ENCODE measurements around the gene CNOT1. TPM values are rescaled to one million over a fixed set of nuclear protein-coding genes. Genes with fewer than 3 reads are reported as not detected.
"Not testable (repeated sequence)": the region's sequence is repeated elsewhere in the genome, so short reads cannot be mapped to it uniquely, and the experiment has no call there.

The CNOT1 gene
- polyA plus RNA-seq, 1 donor from 2014 or later: 66.2 TPM

DNA sequence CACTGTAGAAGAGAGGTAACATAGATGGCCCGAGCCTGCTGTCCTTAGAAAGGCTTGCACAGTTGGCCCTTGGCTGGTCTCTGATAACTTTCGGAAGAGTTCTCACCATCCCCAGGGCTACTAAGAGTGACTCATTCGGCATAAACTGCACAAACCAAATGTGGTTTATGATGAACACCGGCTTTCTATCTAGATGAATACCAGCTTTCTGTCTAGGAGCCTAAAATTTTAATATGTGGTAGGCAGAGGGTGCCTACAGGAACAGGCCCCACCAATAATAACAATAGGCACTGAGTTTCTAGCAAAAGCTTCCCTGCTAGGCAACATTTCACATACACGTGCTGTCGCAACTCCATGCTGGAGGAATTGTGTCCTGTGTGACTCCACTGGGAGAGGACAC, 15.4 kb downstream of the CNOT1 start:
- no peak overlapping the region for H3K4me2 ChIP-seq (ENCODE audit: low read length)
- H3K4me3 ChIP-seq (ENCODE audit: low read length): no peak overlapping the region
- no peaks in the 10 kb centered on the region for H3F3A ChIP-seq (ENCODE audit: insufficient read depth, low read length, poor library complexity, severe bottlenecking)
- peaks cover 46% of the 10 kb centered on the region for H3K79me2 ChIP-seq (replicated peaks; ENCODE audit: insufficient read depth, low read length)
- no peaks in the 10 kb centered on the region for H4K20me1 ChIP-seq (ENCODE audit: insufficient read depth)
- H3K27ac ChIP-seq (ENCODE audit: low read length): no peak overlapping the region
- no peak overlapping the region for H2AFZ ChIP-seq (ENCODE audit: low read depth, low read length)
- no peak for TF ChIP-seq POLR2AphosphoS5 (IDR thresholded peaks at IDR 0.05)
- TF ChIP-seq RAD21 (conservative IDR thresholded peaks at IDR 0.05): no peak
- TF ChIP-seq, protein P1, sequence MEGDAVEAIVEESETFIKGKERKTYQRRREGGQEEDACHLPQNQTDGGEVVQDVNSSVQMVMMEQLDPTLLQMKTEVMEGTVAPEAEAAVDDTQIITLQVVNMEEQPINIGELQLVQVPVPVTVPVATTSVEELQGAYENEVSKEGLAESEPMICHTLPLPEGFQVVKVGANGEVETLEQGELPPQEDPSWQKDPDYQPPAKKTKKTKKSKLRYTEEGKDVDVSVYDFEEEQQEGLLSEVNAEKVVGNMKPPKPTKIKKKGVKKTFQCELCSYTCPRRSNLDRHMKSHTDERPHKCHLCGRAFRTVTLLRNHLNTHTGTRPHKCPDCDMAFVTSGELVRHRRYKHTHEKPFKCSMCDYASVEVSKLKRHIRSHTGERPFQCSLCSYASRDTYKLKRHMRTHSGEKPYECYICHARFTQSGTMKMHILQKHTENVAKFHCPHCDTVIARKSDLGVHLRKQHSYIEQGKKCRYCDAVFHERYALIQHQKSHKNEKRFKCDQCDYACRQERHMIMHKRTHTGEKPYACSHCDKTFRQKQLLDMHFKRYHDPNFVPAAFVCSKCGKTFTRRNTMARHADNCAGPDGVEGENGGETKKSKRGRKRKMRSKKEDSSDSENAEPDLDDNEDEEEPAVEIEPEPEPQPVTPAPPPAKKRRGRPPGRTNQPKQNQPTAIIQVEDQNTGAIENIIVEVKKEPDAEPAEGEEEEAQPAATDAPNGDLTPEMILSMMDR (IDR thresholded peaks at IDR 0.05; ENCODE audit: poor library complexity, severe bottlenecking): no peak
- TF ChIP-seq MXI1 (conservative IDR thresholded peaks at IDR 0.05; ENCODE audit: poor library complexity, severe bottlenecking): no peak
- TF ChIP-seq SMC3 (conservative IDR thresholded peaks at IDR 0.05; ENCODE audit: poor library complexity): no peak
- no peak for TF ChIP-seq EP300 (conservative IDR thresholded peaks at IDR 0.05; ENCODE audit: poor library complexity, severe bottlenecking)
- no peak for TF ChIP-seq TAF1 (IDR thresholded peaks at IDR 0.05; ENCODE audit: low read depth)
- TF ChIP-seq, protein P2, sequence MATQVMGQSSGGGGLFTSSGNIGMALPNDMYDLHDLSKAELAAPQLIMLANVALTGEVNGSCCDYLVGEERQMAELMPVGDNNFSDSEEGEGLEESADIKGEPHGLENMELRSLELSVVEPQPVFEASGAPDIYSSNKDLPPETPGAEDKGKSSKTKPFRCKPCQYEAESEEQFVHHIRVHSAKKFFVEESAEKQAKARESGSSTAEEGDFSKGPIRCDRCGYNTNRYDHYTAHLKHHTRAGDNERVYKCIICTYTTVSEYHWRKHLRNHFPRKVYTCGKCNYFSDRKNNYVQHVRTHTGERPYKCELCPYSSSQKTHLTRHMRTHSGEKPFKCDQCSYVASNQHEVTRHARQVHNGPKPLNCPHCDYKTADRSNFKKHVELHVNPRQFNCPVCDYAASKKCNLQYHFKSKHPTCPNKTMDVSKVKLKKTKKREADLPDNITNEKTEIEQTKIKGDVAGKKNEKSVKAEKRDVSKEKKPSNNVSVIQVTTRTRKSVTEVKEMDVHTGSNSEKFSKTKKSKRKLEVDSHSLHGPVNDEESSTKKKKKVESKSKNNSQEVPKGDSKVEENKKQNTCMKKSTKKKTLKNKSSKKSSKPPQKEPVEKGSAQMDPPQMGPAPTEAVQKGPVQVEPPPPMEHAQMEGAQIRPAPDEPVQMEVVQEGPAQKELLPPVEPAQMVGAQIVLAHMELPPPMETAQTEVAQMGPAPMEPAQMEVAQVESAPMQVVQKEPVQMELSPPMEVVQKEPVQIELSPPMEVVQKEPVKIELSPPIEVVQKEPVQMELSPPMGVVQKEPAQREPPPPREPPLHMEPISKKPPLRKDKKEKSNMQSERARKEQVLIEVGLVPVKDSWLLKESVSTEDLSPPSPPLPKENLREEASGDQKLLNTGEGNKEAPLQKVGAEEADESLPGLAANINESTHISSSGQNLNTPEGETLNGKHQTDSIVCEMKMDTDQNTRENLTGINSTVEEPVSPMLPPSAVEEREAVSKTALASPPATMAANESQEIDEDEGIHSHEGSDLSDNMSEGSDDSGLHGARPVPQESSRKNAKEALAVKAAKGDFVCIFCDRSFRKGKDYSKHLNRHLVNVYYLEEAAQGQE (IDR thresholded peaks at IDR 0.05; ENCODE audit: borderline replicate concordance): no peak
- no peak for TF ChIP-seq EZH2 (IDR thresholded peaks at IDR 0.05; ENCODE audit: borderline replicate concordance, insufficient read depth, low read length, poor library complexity, severe bottlenecking)
- no peaks in the 10 kb centered on the region for H3K9me2 ChIP-seq (ENCODE audit: insufficient read depth, low read length)
- no peaks in the 10 kb centered on the region for H3K36me3 ChIP-seq (ENCODE audit: insufficient read depth, low read length)
- no peak overlapping the region for H3K9ac ChIP-seq (ENCODE audit: low read length)
- H3K27me3 ChIP-seq (ENCODE audit: insufficient read depth, low read depth, low read length): no peaks in the 10 kb centered on the region
- no peaks in the 10 kb centered on the region for H3K9me3 ChIP-seq (ENCODE audit: low read length)

- not testable (repeated sequence) for H4K20me1 ChIP-seq (ENCODE audit: insufficient read depth); H3K9me2 ChIP-seq (ENCODE audit: insufficient read depth, low read length); H3K36me3 ChIP-seq (ENCODE audit: insufficient read depth, low read length); H3K27ac ChIP-seq (ENCODE audit: low read length); H3K9ac ChIP-seq (ENCODE audit: low read length); H3F3A ChIP-seq (ENCODE audit: insufficient read depth, low read length, poor library complexity, severe bottlenecking); H3K9me3 ChIP-seq (ENCODE audit: low read length); H2AFZ ChIP-seq (ENCODE audit: low read depth, low read length); H3K27me3 ChIP-seq (ENCODE audit: insufficient read depth, low read depth, low read length); H3K4me2 ChIP-seq (ENCODE audit: low read length); H3K4me3 ChIP-seq (ENCODE audit: low read length)
- peaks cover 51% of the 10 kb centered on the region for H3K79me2 ChIP-seq (replicated peaks; ENCODE audit: insufficient read depth, low read length)
Observed at GRCh38 chr16:58612965-58613364, 16.7 kb downstream of the CNOT1 start.

GRCh38 chr16:58608601-58609136, 21.0 kb downstream of the CNOT1 start:
- no peaks in the 10 kb centered on the region for H3K9me3 ChIP-seq (ENCODE audit: low read length)
- no peak overlapping the region for H3K27ac ChIP-seq (ENCODE audit: low read length)
- H3K4me3 ChIP-seq (ENCODE audit: low read length): no peak overlapping the region
- no peak overlapping the region for H2AFZ ChIP-seq (ENCODE audit: low read depth, low read length)
- no peaks in the 10 kb centered on the region for H3K27me3 ChIP-seq (ENCODE audit: insufficient read depth, low read depth, low read length)
- no peaks in the 10 kb centered on the region for H3K9me2 ChIP-seq (ENCODE audit: insufficient read depth, low read length)
- no peaks in the 10 kb centered on the region for H3K36me3 ChIP-seq (ENCODE audit: insufficient read depth, low read length)
- no peaks in the 10 kb centered on the region for H3F3A ChIP-seq (ENCODE audit: insufficient read depth, low read length, poor library complexity, severe bottlenecking)
- no peaks in the 10 kb centered on the region for H4K20me1 ChIP-seq (ENCODE audit: insufficient read depth)
- TF ChIP-seq, protein P1 (IDR thresholded peaks at IDR 0.05; ENCODE audit: poor library complexity, severe bottlenecking): no peak
- no peak for TF ChIP-seq MXI1 (conservative IDR thresholded peaks at IDR 0.05; ENCODE audit: poor library complexity, severe bottlenecking)
- TF ChIP-seq POLR2AphosphoS5 (IDR thresholded peaks at IDR 0.05): no peak
- TF ChIP-seq TAF1 (IDR thresholded peaks at IDR 0.05; ENCODE audit: low read depth): no peak
- TF ChIP-seq EP300 (conservative IDR thresholded peaks at IDR 0.05; ENCODE audit: poor library complexity, severe bottlenecking): no peak
- TF ChIP-seq SMC3 (conservative IDR thresholded peaks at IDR 0.05; ENCODE audit: poor library complexity): no peak
- no peak for TF ChIP-seq EZH2 (IDR thresholded peaks at IDR 0.05; ENCODE audit: borderline replicate concordance, insufficient read depth, low read length, poor library complexity, severe bottlenecking)
- TF ChIP-seq RAD21 (conservative IDR thresholded peaks at IDR 0.05): no peak
- TF ChIP-seq, protein P2 (IDR thresholded peaks at IDR 0.05; ENCODE audit: borderline replicate concordance): no peak
- no peak overlapping the region for H3K4me2 ChIP-seq (ENCODE audit: low read length)
- H3K9ac ChIP-seq (ENCODE audit: low read length): no peak overlapping the region
- H3K79me2 ChIP-seq (replicated peaks; ENCODE audit: insufficient read depth, low read length): peaks cover 67% of the 10 kb centered on the region
